HEK293 (cell line): ENCODE data around the gene TNFAIP8L2.

ENCODE experiments used
- CTCF ChIA-PET: fragments of 350-600 bp; formaldehyde crosslinking; extraction: SDS; loops from one replicate; lab custom pipeline; 2021; ENCODE audit warnings: antibody characterized with exemption; lab: Yijun Ruan, JAX
- POLR2A ChIA-PET: fragments of 300-600 bp; formaldehyde crosslinking; extraction: SDS; loops from one replicate; lab custom pipeline; 2020; ENCODE audit warnings: antibody characterized with exemption, inconsistent platforms; lab: Yijun Ruan, JAX
- H3K27ac ChIP-seq: fragments of 200-500 bp; sonication (Bioruptor generic); 2 replicates; pipeline ENCODE4 v1.5.1; 2014; ENCODE audit warnings: low read depth, low read length, control low read depth, inconsistent platforms; ENCODE audit errors: extremely low read depth
- H3K36me3 ChIP-seq, 2 experiments: fragments of 200-500 bp in 1 of 2; sonication (Bioruptor generic) in 1 of 2; 1 replicate in 1 of 2; 2 replicates in 1 of 2; pipeline ENCODE4 v1.5.1; 2014 to 2017; ENCODE audit warnings: inconsistent platforms in 2 of 2, low read length in 2 of 2; ENCODE audit not compliant: control insufficient read depth in 2 of 2, insufficient read depth in 1 of 2
- H3K4me1 ChIP-seq: fragments of 200-500 bp; sonication (Bioruptor generic); 2 replicates; pipeline ENCODE4 v1.5.1; 2014; ENCODE audit warnings: mild to moderate bottlenecking, low read length, inconsistent platforms; ENCODE audit not compliant: control insufficient read depth, insufficient read depth
- H3K4me3 ChIP-seq: 2 replicates; pipeline ENCODE4 v1.5.1; 2011; ENCODE audit warnings: low read depth, mild to moderate bottlenecking, control low read depth, low read length, moderate library complexity
- H3K9me3 ChIP-seq: fragments of 200-500 bp; sonication (Bioruptor generic); 2 replicates; pipeline ENCODE4 v1.5.1; 2014; ENCODE audit warnings: low read depth, low read length, inconsistent platforms; ENCODE audit not compliant: control insufficient read depth, insufficient read depth
- GLIS1 ChIP-seq: fragments of 450-650 bp; formaldehyde crosslinking; IDR thresholded peaks from 2 replicates; pipeline ENCODE4 v1.5.1; 2016; ENCODE audit warnings: missing biosample characterization, missing genetic modification characterization
- REPIN1 ChIP-seq: fragments of 450-650 bp; formaldehyde crosslinking; IDR thresholded peaks from 2 replicates; pipeline ENCODE4 v1.5.1; 2017; ENCODE audit warnings: missing biosample characterization, missing genetic modification characterization, low read depth
- ZBTB1 ChIP-seq: fragments of 450-650 bp; formaldehyde crosslinking; IDR thresholded peaks from 2 replicates; pipeline ENCODE4 v1.5.1; 2016; ENCODE audit warnings: missing biosample characterization, missing genetic modification characterization
- ZNF239 ChIP-seq: fragments of 450-650 bp; formaldehyde crosslinking; IDR thresholded peaks from 2 replicates; pipeline ENCODE4 v1.5.1; 2016; ENCODE audit warnings: missing biosample characterization, missing genetic modification characterization
- ZNF274 ChIP-seq, 2 experiments: fragments of 200-500 bp in 1 of 2; fragments of 450-650 bp in 1 of 2; sonication (Bioruptor generic) in 1 of 2; formaldehyde crosslinking in 1 of 2; IDR thresholded peaks; 2 replicates each; pipeline versions ENCODE4 v1.5.1 to v1.6.1; 2014 to 2016; ENCODE audit warnings: borderline replicate concordance in 1 of 2, inconsistent platforms in 1 of 2, low read length in 1 of 2, missing biosample characterization in 1 of 2, missing genetic modification characterization in 1 of 2
- ZNF341 ChIP-seq: fragments of 450-650 bp; formaldehyde crosslinking; IDR thresholded peaks from 2 replicates; pipeline ENCODE4; 2016; ENCODE audit warnings: low read depth, missing biosample characterization, missing genetic modification characterization
- ZNF404 ChIP-seq: fragments of 450-650 bp; formaldehyde crosslinking; IDR thresholded peaks from 2 replicates; pipeline ENCODE4 v1.5.1; 2017; ENCODE audit warnings: missing biosample characterization, missing genetic modification characterization
- ZNF423 ChIP-seq: fragments of 450-650 bp; formaldehyde crosslinking; IDR thresholded peaks from 2 replicates; pipeline ENCODE4 v1.5.1; 2016; ENCODE audit warnings: missing biosample characterization, missing genetic modification characterization
- ZNF501 ChIP-seq: fragments of 450-650 bp; formaldehyde crosslinking; IDR thresholded peaks from 2 replicates; pipeline ENCODE4 v1.5.1; 2016; ENCODE audit warnings: missing biosample characterization, missing genetic modification characterization
- ZNF514 ChIP-seq: fragments of 450-650 bp; formaldehyde crosslinking; IDR thresholded peaks from 2 replicates; pipeline ENCODE4 v1.5.1; 2016; ENCODE audit warnings: missing biosample characterization, missing genetic modification characterization
- ZNF544 ChIP-seq: fragments of 450-650 bp; formaldehyde crosslinking; IDR thresholded peaks from 2 replicates; pipeline ENCODE4 v1.5.0; 2017; ENCODE audit warnings: missing biosample characterization, missing genetic modification characterization
- ZNF610 ChIP-seq: fragments of 450-650 bp; formaldehyde crosslinking; IDR thresholded peaks from 2 replicates; pipeline ENCODE4 v1.5.1; 2016; ENCODE audit warnings: missing biosample characterization, missing genetic modification characterization, borderline replicate concordance
- ZNF670 ChIP-seq: fragments of 450-650 bp; formaldehyde crosslinking; IDR thresholded peaks from 2 replicates; pipeline ENCODE4 v1.5.1; 2016; ENCODE audit warnings: missing biosample characterization, missing genetic modification characterization, low read depth
- TF ChIP-seq, protein P1 (sequence below): fragments of 450-650 bp; formaldehyde crosslinking; conservative IDR thresholded peaks from 2 replicates; pipeline ENCODE4 v1.5.1; 2016; ENCODE audit warnings: low read depth, missing biosample characterization, missing genetic modification characterization

The TNFAIP8L2 gene

DNA sequence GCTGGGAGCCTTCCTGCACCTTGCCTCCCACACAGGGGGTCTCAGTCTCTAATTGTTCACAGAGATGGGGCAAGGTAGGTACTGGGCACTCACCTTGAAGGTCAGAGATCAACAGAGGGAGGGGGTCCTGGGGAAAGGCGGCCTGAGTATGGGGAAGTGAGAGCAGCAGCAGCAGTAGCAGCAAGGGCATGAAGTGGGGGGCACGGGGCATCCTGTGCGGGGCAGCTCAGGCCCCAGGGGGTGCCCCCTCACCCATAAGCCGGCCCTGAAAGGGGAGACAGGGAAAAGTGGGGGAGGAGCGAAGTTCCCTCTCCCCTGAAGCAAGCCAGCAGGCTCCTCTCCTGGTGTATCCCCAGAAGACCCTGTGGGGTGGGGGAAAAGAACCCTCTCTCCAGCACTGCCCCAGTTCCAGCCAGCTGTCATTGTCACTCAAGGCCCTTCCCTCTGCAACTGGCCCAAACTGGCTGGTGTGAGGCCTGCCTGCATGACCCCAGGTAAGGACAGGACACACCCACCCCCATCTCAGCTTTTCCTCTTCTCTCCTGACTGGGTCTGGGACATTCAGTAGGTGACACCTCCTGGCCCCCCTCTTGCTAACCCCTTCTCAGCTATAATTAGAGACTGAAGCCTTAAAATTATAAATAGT is 13.9 kb upstream of the TNFAIP8L2 start (continued):
- TF ChIP-seq, protein P1, sequence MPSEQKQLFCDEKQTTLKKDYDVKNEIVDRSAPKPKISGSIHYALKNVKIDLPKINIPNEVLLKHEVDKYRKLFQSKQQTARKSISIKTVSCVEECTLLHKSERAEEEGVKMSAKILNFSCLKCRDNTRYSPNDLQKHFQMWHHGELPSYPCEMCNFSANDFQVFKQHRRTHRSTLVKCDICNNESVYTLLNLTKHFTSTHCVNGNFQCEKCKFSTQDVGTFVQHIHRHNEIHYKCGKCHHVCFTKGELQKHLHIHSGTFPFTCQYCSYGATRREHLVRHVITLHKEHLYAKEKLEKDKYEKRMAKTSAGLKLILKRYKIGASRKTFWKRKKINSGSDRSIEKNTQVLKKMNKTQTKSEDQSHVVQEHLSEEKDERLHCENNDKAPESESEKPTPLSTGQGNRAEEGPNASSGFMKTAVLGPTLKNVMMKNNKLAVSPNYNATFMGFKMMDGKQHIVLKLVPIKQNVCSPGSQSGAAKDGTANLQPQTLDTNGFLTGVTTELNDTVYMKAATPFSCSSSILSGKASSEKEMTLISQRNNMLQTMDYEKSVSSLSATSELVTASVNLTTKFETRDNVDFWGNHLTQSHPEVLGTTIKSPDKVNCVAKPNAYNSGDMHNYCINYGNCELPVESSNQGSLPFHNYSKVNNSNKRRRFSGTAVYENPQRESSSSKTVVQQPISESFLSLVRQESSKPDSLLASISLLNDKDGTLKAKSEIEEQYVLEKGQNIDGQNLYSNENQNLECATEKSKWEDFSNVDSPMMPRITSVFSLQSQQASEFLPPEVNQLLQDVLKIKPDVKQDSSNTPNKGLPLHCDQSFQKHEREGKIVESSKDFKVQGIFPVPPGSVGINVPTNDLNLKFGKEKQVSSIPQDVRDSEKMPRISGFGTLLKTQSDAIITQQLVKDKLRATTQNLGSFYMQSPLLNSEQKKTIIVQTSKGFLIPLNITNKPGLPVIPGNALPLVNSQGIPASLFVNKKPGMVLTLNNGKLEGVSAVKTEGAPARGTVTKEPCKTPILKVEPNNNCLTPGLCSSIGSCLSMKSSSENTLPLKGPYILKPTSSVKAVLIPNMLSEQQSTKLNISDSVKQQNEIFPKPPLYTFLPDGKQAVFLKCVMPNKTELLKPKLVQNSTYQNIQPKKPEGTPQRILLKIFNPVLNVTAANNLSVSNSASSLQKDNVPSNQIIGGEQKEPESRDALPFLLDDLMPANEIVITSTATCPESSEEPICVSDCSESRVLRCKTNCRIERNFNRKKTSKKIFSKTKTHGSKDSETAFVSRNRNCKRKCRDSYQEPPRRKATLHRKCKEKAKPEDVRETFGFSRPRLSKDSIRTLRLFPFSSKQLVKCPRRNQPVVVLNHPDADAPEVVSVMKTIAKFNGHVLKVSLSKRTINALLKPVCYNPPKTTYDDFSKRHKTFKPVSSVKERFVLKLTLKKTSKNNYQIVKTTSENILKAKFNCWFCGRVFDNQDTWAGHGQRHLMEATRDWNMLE (tag by site-specific recombination), result no peak
- peak; percentile 15; the same call in 1 of the 2 replicates for TF ChIP-seq GLIS1 (tag by site-specific recombination)

GRCh38 chr1:151143057-151143435 is 13.4 kb upstream of the TNFAIP8L2 start:
- Histone ChIP-seq H3K4me1 (peaks cover 3% of the 10 kb centered on the region; the same call in 1 of the 2 replicates), H3K4me3 (no peak overlapping the region), H3K36me3 (peaks cover 0 to 25% of the 10 kb centered on the region in 2 experiments; a peak in 1 of 3 replicates), H3K9me3 (no peaks in the 10 kb centered on the region), H3K27ac (no peak overlapping the region)
- ChIA-PET CTCF (interaction anchor here (1.7 to 2.0 kb wide), 2 partner anchors 12 to 43 kb away, joined by 4 to 9 read pairs; no protein-coding TSS in a partner anchor), POLR2A (no interaction called here)
- TF ChIP-seq ZNF610 (tag by site-specific recombination) (no peak), ZNF514 (tag by site-specific recombination) (no peak), ZNF274 (IDR thresholded peaks at IDR 0.05; ENCODE audit: low read length) (no peak), ZNF274 (tag by site-specific recombination; IDR thresholded peaks at IDR 0.05; ENCODE audit: borderline replicate concordance) (no peak), ZNF423 (tag by site-specific recombination) (no peak), REPIN1 (no peak), ZNF670 (no peak), ZNF501 (tag by site-specific recombination) (no peak), ZNF239 (tag by site-specific recombination) (no peak), ZNF404 (no peak), ZNF544 (tag by site-specific recombination) (no peak)

- ChIA-PET POLR2A (interaction anchor here (1.1 kb wide), 1 partner anchor 12 kb away, joined by 3 read pairs; no protein-coding TSS in a partner anchor), CTCF (interaction anchor here (0.7 to 2.0 kb wide), 3 partner anchors 9 to 44 kb away, joined by 3 to 9 read pairs (median 4); no protein-coding TSS in a partner anchor)
- Histone ChIP-seq H3K4me3 (no peak overlapping the region), H3K4me1 (peaks cover 3% of the 10 kb centered on the region; the same call in 1 of the 2 replicates), H3K9me3 (no peaks in the 10 kb centered on the region), H3K27ac (no peak overlapping the region), H3K36me3 (peaks cover 0 to 19% of the 10 kb centered on the region in 2 experiments; a peak in 1 of 3 replicates)
- TF ChIP-seq ZNF341 (peak; percentile 57; the same call in 1 of the 2 replicates), ZBTB1 (tag by site-specific recombination) (no peak)
Observed at GRCh38 chr1:151143986-151144385, 12.5 kb upstream of the TNFAIP8L2 start.
